ENCODE data around the gene SPIN1. TPM values are rescaled to one million over a fixed set of nuclear protein-coding genes. Genes with fewer than 3 reads are reported as not detected.

SPIN1 gene
- polyA plus RNA-seq, 2 donors = 13.9 to 17.7 TPM

GRCh38 chr9:88501086-88501485 is 112.8 kb downstream of the SPIN1 start:
- H3K27ac ChIP-seq (ENCODE audit: low read depth in 2 of 2, low read length in 1 of 2) = no peak overlapping the region
- H3K9me3 ChIP-seq (ENCODE audit: control insufficient read depth in 2 of 2, insufficient read depth in 1 of 2, low read depth in 1 of 2, low read length in 1 of 2) = peaks cover 0 to 4% of the 10 kb centered on the region in 2 donors
- H3K4me1 ChIP-seq (ENCODE audit: control insufficient read depth in 2 of 2, insufficient read depth in 2 of 2, low read length in 1 of 2) = no peaks in the 10 kb centered on the region
- no peaks in the 10 kb centered on the region for H3K27me3 ChIP-seq (ENCODE audit: control insufficient read depth in 1 of 2, insufficient read depth in 2 of 2, low read length in 2 of 2)
- no peaks in the 10 kb centered on the region for H3K36me3 ChIP-seq (ENCODE audit: control insufficient read depth in 2 of 2, insufficient read depth in 2 of 2, low read length in 1 of 2)
- WGBS, 2 donors = 93 to 95% methylated on average over 5 of the region's 5 CpGs
- no peak overlapping the region for H3K4me3 ChIP-seq (ENCODE audit: low read depth in 1 of 2, low read length in 2 of 2)

DNA sequence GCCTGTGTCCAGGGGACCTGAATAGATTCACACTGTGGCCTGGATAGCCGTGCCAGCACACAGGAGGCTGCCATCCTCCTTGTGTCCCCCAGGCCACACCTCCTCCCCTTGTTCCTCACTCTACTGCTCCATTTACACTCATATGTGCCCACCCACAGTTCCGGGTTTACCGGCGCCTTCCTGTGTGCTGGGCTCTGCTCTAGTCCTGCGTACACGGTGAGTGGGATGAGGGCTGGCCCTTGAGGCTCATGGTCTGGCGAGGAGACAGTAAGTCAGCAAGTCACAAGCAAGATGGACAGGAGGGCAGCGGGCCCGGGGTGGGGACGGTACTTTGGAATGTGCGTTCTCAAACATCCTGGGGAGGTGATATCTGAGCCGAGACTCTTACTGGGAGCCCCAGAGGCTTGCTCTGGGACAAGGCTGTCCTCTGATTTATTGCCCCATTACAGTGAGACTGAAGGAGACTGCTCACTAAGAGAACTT is 114.3 kb downstream of the SPIN1 start:
- no peaks in the 10 kb centered on the region for H3K27me3 ChIP-seq (ENCODE audit: control insufficient read depth in 1 of 2, insufficient read depth in 2 of 2, low read length in 2 of 2)
- no peak overlapping the region for H3K4me3 ChIP-seq (ENCODE audit: low read depth in 1 of 2, low read length in 2 of 2)
- H3K4me1 ChIP-seq (ENCODE audit: control insufficient read depth in 2 of 2, insufficient read depth in 2 of 2, low read length in 1 of 2) = no peaks in the 10 kb centered on the region
- H3K27ac ChIP-seq (ENCODE audit: low read depth in 2 of 2, low read length in 1 of 2) = no peak overlapping the region
- WGBS, 2 donors = 81 to 84% methylated on average over 12 of the region's 12 CpGs
- H3K9me3 ChIP-seq (ENCODE audit: control insufficient read depth in 2 of 2, insufficient read depth in 1 of 2, low read depth in 1 of 2, low read length in 1 of 2) = peaks cover 0 to 4% of the 10 kb centered on the region in 2 donors
- H3K36me3 ChIP-seq (ENCODE audit: control insufficient read depth in 2 of 2, insufficient read depth in 2 of 2, low read length in 1 of 2) = no peaks in the 10 kb centered on the region

DNA sequence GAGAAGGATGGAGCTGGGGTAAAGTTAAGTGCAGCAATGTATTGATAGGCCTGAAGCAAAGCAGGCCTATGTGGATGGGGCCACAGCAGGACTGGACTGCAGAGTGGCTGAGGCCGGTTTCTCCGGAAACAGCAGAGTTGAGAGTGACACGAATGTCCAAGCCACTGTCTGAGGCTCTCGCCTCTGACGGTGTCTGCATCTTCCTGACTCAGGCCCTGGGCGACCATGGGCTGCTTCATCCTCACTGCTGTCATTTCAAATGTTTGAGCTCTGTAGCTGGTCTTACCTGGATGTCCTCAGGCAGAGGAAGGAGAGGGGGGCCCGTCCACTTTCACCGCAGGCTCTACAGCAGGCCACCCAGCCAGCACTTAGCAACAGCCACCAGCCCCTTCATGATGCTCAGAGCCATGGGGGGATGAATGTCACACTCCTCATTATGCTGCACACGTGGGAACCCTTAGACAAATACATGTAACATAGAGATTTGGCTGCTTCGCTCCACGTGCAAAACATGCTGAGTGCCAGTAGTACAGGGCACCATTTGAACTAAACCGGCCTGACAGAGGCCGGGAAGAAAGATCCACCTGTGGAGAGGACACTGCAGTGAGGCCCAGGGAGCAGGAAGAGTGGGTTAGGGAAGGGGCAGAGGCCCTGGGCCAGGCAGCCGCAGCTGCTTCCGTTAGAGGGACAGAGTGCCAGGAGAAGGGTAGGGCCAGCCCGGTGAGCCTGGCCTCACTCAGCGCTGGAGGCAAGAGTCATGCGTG is 115.0 kb downstream of the SPIN1 start:
- WGBS, 2 donors = 90 to 93% methylated on average over 18 of the region's 18 CpGs
- H3K4me3 ChIP-seq (ENCODE audit: low read depth in 1 of 2, low read length in 2 of 2) = no peak overlapping the region
- no peaks in the 10 kb centered on the region for H3K36me3 ChIP-seq (ENCODE audit: control insufficient read depth in 2 of 2, insufficient read depth in 2 of 2, low read length in 1 of 2)
- H3K27me3 ChIP-seq (ENCODE audit: control insufficient read depth in 1 of 2, insufficient read depth in 2 of 2, low read length in 2 of 2) = no peaks in the 10 kb centered on the region
- H3K27ac ChIP-seq (ENCODE audit: low read depth in 2 of 2, low read length in 1 of 2) = no peak overlapping the region
- H3K9me3 ChIP-seq (ENCODE audit: control insufficient read depth in 2 of 2, insufficient read depth in 1 of 2, low read depth in 1 of 2, low read length in 1 of 2) = peaks cover 0 to 4% of the 10 kb centered on the region in 2 donors
- no peaks in the 10 kb centered on the region for H3K4me1 ChIP-seq (ENCODE audit: control insufficient read depth in 2 of 2, insufficient read depth in 2 of 2, low read length in 1 of 2)

GRCh38 chr9:88503845-88504764 is 115.9 kb downstream of the SPIN1 start:
- H3K4me3 ChIP-seq (ENCODE audit: low read depth in 1 of 2, low read length in 2 of 2) = no peak overlapping the region
- WGBS, 2 donors = 95 to 96% methylated on average over 17 of the region's 17 CpGs
- H3K9me3 ChIP-seq (ENCODE audit: control insufficient read depth in 2 of 2, insufficient read depth in 1 of 2, low read depth in 1 of 2, low read length in 1 of 2) = peaks cover 0 to 4% of the 10 kb centered on the region in 2 donors
- no peaks in the 10 kb centered on the region for H3K36me3 ChIP-seq (ENCODE audit: control insufficient read depth in 2 of 2, insufficient read depth in 2 of 2, low read length in 1 of 2)
- H3K27ac ChIP-seq (ENCODE audit: low read depth in 2 of 2, low read length in 1 of 2) = no peak overlapping the region
- no peaks in the 10 kb centered on the region for H3K4me1 ChIP-seq (ENCODE audit: control insufficient read depth in 2 of 2, insufficient read depth in 2 of 2, low read length in 1 of 2)
- no peaks in the 10 kb centered on the region for H3K27me3 ChIP-seq (ENCODE audit: control insufficient read depth in 1 of 2, insufficient read depth in 2 of 2, low read length in 2 of 2)

- no peak overlapping the region for H3K27ac ChIP-seq (ENCODE audit: low read depth in 2 of 2, low read length in 1 of 2)
- H3K27me3 ChIP-seq (ENCODE audit: control insufficient read depth in 1 of 2, insufficient read depth in 2 of 2, low read length in 2 of 2) = no peaks in the 10 kb centered on the region
- H3K4me1 ChIP-seq (ENCODE audit: control insufficient read depth in 2 of 2, insufficient read depth in 2 of 2, low read length in 1 of 2) = no peaks in the 10 kb centered on the region
- H3K9me3 ChIP-seq (ENCODE audit: control insufficient read depth in 2 of 2, insufficient read depth in 1 of 2, low read depth in 1 of 2, low read length in 1 of 2) = no peaks in the 10 kb centered on the region
- WGBS, 2 donors = 81 to 86% methylated on average over 1 to 2 of the region's 2 CpGs
- H3K36me3 ChIP-seq (ENCODE audit: control insufficient read depth in 2 of 2, insufficient read depth in 2 of 2, low read length in 1 of 2) = no peaks in the 10 kb centered on the region
- no peak overlapping the region for H3K4me3 ChIP-seq (ENCODE audit: low read depth in 1 of 2, low read length in 2 of 2)
Observed at GRCh38 chr9:88508326-88508725, 120.1 kb downstream of the SPIN1 start.

DNA sequence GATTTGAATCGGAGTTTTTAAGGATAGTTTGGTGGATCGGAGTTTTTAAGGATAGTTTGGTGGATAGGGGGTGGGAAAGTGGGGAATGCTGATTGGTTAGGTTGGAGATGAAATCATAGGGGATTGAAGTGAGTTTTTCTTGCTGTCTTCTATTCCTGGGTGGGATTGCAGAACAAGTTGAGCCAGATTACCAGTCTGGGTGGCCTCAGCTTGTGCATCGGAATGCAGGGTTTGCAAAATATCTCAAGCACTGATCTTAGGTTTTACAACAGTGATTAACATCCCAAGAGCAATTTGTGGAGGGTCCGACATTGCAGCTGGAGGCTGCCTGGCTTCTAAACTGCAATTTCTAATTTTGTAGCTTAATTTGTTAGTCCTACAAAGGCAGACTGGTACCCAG is 123.7 kb downstream of the SPIN1 start:
- no peaks in the 10 kb centered on the region for H3K9me3 ChIP-seq (ENCODE audit: control insufficient read depth in 2 of 2, insufficient read depth in 1 of 2, low read depth in 1 of 2, low read length in 1 of 2)
- no peaks in the 10 kb centered on the region for H3K4me1 ChIP-seq (ENCODE audit: control insufficient read depth in 2 of 2, insufficient read depth in 2 of 2, low read length in 1 of 2)
- H3K27me3 ChIP-seq (ENCODE audit: control insufficient read depth in 1 of 2, insufficient read depth in 2 of 2, low read length in 2 of 2) = no peaks in the 10 kb centered on the region
- H3K4me3 ChIP-seq (ENCODE audit: low read depth in 1 of 2, low read length in 2 of 2) = no peak overlapping the region
- WGBS, 2 donors = 81 to 83% methylated on average over 4 of the region's 4 CpGs
- no peak overlapping the region for H3K27ac ChIP-seq (ENCODE audit: low read depth in 2 of 2, low read length in 1 of 2)
- no peaks in the 10 kb centered on the region for H3K36me3 ChIP-seq (ENCODE audit: control insufficient read depth in 2 of 2, insufficient read depth in 2 of 2, low read length in 1 of 2)

- Histone ChIP-seq H3K4me3 (ENCODE audit: low read depth in 1 of 2, low read length in 2 of 2) (no peak overlapping the region), H3K36me3 (ENCODE audit: control insufficient read depth in 2 of 2, insufficient read depth in 2 of 2, low read length in 1 of 2) (no peaks in the 10 kb centered on the region), H3K27me3 (ENCODE audit: control insufficient read depth in 1 of 2, insufficient read depth in 2 of 2, low read length in 2 of 2) (no peaks in the 10 kb centered on the region), H3K9me3 (ENCODE audit: control insufficient read depth in 2 of 2, insufficient read depth in 1 of 2, low read depth in 1 of 2, low read length in 1 of 2) (no peaks in the 10 kb centered on the region), H3K27ac (ENCODE audit: low read depth in 2 of 2, low read length in 1 of 2) (no peak overlapping the region), H3K4me1 (ENCODE audit: control insufficient read depth in 2 of 2, insufficient read depth in 2 of 2, low read length in 1 of 2) (no peaks in the 10 kb centered on the region)
- 92 to 95% methylated on average over 6 of the region's 6 CpGs for WGBS, 2 donors
Observed at GRCh38 chr9:88514247-88514646, 126.0 kb downstream of the SPIN1 start.

- no peaks in the 10 kb centered on the region for H3K9me3 ChIP-seq (ENCODE audit: control insufficient read depth in 2 of 2, insufficient read depth in 1 of 2, low read depth in 1 of 2, low read length in 1 of 2)
- WGBS, 2 donors = 48% methylated on average over 4 of the region's 4 CpGs
Observed at GRCh38 chr9:88521308-88521707, 133.1 kb downstream of the SPIN1 start.

GRCh38 chr9:88522360-88522759 is 134.1 kb downstream of the SPIN1 start:
- H3K27ac ChIP-seq (ENCODE audit: low read depth in 2 of 2, low read length in 1 of 2) = no peak overlapping the region
- H3K27me3 ChIP-seq (ENCODE audit: control insufficient read depth in 1 of 2, insufficient read depth in 2 of 2, low read length in 2 of 2) = no peaks in the 10 kb centered on the region
- 88 to 91% methylated on average over 4 of the region's 4 CpGs for WGBS, 2 donors
- H3K4me3 ChIP-seq (ENCODE audit: low read depth in 1 of 2, low read length in 2 of 2) = no peak overlapping the region
- no peaks in the 10 kb centered on the region for H3K36me3 ChIP-seq (ENCODE audit: control insufficient read depth in 2 of 2, insufficient read depth in 2 of 2, low read length in 1 of 2)
- H3K9me3 ChIP-seq (ENCODE audit: control insufficient read depth in 2 of 2, insufficient read depth in 1 of 2, low read depth in 1 of 2, low read length in 1 of 2) = no peaks in the 10 kb centered on the region
- H3K4me1 ChIP-seq (ENCODE audit: control insufficient read depth in 2 of 2, insufficient read depth in 2 of 2, low read length in 1 of 2) = no peaks in the 10 kb centered on the region

More at GRCh38 chr9:88521308-88521707, 133.1 kb downstream of the SPIN1 start:
- no peaks in the 10 kb centered on the region for H3K27me3 ChIP-seq (ENCODE audit: control insufficient read depth in 1 of 2, insufficient read depth in 2 of 2, low read length in 2 of 2)
- H3K4me1 ChIP-seq (ENCODE audit: control insufficient read depth in 2 of 2, insufficient read depth in 2 of 2, low read length in 1 of 2) = no peaks in the 10 kb centered on the region
- no peak overlapping the region for H3K27ac ChIP-seq (ENCODE audit: low read depth in 2 of 2, low read length in 1 of 2)
- no peak overlapping the region for H3K4me3 ChIP-seq (ENCODE audit: low read depth in 1 of 2, low read length in 2 of 2)
- H3K36me3 ChIP-seq (ENCODE audit: control insufficient read depth in 2 of 2, insufficient read depth in 2 of 2, low read length in 1 of 2) = no peaks in the 10 kb centered on the region
